HS-27A (cell line): ENCODE measurements around the gene RNF43.
"Not testable (repeated sequence)": the region's sequence is repeated elsewhere in the genome, so short reads cannot be mapped to it uniquely, and the experiment has no call there.

ENCODE experiments used
- DNase-seq: peaks from one replicate; pipeline ENCODE4 v3.0.0-alpha.2; 2012; ENCODE audit warnings: low read depth, missing footprints

The RNF43 gene

DNA sequence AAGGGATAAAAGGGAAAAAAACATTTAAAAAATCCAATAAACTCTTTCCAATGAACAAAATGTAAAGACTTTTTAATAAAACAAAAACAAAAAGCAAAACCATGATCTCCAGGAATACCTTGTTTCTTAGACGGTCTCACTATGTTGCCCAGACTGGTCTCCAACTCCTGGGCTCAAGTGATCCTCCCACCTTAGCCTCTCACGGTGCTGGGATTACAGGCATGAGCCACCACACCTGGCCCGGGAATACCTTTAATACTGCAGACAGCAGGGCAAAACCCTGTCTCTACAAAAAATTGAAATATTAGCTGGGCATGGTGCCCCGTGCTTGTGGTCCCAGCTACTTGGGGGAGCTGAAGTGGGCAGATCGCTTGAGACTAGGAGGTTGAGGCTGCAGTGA is 7.9 kb downstream of the RNF43 start:
- no peak for DNase-seq

- no peak for DNase-seq
These were observed 14.0 kb downstream of the RNF43 start for GRCh38 chr17:58403311-58403710.

DNA sequence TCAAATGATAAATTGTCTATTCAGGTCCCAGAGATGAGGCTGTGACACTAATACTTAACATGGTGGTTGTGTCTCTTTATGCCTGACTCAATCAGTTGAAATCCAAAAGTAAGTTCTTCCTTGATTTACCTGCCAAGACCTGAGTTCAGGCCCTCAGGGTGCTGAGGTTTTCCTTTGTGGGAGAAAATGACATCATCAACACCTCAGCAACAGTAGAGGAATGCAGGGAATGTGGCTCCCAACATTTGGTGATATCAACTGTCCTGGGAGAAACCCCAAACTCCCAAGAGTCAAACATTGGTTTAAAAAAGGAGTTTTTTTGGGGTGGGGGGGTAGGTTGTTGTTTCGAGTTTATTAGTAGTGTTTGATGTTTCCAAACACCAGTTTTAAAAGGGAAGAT is 14.7 kb downstream of the RNF43 start:
- peak; percentile 39 for DNase-seq

DNA sequence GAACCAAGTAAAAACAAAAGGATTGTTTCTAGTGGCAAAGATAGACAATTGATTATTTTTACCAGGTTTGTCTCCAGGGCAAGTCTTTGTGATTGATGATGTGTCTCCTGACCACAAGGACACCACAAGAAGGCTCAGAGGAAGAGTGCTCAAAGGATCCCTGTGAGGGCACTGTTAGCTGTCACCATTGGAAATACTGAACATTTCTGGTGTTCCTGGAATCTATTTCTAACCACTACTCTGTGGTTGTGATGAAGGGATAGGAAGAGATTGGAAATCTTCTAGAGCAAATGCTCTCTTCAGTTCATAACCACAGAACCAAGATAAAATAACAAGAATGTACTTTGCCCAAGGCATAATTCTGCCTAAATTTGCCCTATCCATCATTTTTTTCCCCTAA is 15.3 kb downstream of the RNF43 start:
- DNase-seq, result peak; percentile 26

DNA sequence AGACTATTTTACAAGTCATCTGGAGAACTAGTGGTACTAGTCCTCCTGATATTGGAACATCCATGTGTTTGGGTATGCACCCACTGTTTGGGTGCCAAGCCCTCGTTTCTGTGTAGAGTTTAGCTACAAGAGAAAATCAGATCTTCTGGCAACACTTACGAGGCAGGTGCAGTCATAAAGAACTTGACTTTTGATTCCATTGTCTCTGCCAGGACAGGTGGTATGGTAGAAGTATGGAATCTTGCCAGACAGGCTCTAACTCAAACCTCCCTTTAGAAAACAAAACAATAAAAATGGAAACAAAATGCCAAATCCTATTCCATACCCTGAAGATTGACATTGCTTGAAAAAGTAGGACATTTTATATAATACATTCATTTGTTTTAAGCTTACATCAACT is 16.0 kb downstream of the RNF43 start:
- no peak for DNase-seq

GRCh38 chr17:58400826-58401225 is 16.5 kb downstream of the RNF43 start:
- no peak for DNase-seq

DNA sequence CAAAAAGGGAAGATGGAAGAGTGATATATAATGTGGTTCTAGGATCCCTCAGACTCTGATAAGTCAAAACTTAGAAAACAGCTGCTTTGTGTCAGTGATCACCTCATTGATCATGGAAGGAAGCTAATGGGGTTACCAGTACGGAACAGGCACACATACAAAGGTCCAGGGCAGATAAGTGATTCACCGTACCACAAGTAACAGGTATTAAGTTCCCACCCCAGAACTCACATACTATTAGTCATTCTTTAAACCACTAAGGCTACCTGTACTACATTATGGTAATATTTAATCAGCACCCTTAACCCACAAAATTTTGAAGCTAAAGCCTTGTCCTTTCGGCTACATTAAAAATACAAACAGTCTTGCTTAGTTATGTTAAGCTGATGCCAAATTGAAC is 17.4 kb downstream of the RNF43 start:
- DNase-seq, result no peak

DNA sequence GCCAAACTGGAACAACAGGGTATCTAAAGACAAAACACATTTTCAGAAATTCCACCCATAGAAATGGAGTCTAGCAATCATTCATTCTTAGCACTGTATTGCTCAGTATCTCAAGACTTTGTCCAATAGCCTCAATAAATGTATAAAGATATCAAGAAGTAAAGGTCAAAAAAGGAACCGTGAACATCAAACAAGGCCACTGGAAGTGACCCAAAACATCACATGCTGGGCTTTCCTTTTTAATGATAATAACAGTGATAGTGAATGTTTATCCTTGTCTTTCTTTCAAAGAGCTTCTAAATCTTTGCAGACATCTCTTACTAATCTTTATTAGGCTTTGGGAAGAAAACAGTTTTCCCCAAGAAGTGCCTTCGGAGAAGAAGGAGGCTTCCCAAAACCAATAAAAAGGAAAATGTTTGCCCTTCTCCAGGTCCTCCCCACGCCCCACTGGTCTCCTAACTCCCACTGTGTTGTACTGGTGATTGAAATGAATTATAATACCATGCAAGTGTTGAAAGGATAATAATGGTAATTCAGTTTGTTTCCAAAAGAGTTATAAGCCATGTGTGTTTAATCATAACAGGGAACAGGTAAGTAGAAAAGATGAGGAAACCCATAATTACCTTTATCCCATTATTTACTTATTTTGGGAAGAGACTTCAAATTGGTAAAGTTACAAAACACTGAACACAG is 18.6 kb downstream of the RNF43 start:
- no peak for DNase-seq

DNA sequence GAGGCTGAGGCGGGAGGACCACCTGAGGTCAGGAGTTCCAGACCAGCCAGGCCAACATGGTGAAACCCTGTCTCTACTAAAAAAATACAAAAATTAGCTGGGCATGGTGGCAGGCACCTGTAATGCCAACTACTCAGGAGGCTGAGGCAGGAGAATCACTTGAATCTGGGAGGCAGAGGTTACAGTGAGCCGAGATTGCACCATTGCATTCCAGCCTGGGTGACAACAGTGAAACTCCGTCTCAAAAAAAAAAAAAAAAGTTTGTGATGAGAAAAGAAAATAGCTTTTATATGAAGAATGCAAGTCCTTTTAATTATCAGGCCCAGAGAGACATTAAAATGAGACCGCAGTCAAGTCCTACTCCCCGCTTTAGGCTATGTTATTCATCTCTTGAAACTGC is 19.9 kb downstream of the RNF43 start:
- not testable (repeated sequence) for DNase-seq

DNA sequence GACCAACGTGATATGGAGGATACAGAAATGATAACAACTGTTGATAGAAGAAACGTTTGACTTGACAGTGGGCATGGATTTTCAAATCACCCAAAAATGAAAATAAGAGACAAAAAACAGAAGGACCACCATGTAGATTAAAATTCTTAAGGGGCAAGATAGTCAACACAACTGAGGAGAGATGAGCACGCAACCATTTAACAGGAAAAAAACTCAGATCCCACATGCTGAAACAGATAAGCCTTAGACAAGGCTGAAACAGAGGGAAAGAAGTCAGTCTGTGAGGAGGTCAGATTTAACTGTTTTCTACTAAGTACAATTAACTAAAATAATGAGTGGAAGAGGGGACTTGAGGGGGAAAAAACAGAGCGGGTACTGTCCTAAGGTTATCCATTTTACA is 21.2 kb downstream of the RNF43 start:
- no peak for DNase-seq

- no peak for DNase-seq
These were observed 22.7 kb downstream of the RNF43 start for GRCh38 chr17:58394534-58395223.

- DNase-seq, result peak; percentile 67
These were observed 25.9 kb downstream of the RNF43 start for GRCh38 chr17:58391302-58391984.

DNA sequence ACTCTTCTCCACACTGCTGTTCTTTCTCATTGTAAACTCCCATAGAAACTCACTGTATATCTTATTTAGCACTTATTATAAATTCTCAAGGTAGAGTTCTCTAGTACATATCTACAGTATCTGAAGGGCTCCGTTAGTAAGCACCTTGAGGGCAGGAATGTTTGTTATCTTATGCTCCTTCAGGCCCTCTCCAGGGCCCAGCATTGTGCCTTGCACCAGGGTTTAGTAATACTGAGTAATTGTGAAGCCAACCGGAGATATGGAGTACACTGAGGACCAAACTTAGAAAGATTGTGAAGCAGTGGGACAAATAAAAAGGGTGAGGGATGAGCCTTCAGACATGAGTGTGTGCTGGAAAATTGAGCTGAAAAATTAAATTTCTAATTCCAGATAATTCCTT is 26.4 kb downstream of the RNF43 start:
- no peak for DNase-seq

GRCh38 chr17:58388302-58389190 is 28.8 kb downstream of the RNF43 start:
- no peak for DNase-seq

DNA sequence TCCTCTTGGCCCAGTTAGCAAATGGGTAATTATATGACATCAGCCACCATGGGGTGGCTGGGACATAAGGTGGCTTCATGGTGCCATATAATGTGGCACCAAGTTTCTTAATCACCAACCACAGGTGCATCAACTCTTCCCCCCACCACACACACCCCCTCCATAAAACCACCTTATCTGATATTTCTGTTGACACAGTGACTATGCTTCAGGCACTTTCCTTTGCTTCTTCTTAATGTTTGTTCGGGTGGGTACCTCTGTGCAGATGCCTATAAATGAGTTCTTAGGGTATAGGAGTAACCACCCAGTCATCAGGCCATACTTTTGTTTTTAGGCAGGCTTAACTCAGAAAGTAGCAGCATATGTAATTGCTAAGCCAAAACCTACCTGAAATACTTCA is 29.5 kb downstream of the RNF43 start:
- DNase-seq, result no peak

DNA sequence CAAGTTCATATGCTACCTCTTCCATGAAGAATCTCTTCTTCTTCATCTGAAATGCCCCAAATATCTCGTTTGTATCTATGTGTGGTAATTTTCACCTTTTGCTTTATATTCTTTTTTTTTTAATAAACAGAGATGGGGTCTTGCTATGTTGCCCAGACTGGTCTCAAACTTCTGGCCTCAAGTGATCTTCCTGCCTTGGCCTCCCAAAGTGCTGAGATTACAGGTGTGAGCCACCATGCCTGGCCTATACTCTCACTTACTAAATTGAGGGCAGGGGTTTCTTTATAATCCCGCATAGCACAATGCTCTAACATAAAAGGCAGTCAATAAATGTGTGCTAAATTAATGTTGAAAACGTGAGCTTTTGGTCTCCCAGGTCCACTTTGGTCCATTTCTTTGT is 30.6 kb downstream of the RNF43 start:
- DNase-seq, result no peak

GRCh38 chr17:58385359-58385899 is 31.9 kb downstream of the RNF43 start:
- DNase-seq, result no peak

- no peak for DNase-seq
These were observed 32.4 kb downstream of the RNF43 start for GRCh38 chr17:58384897-58385296.

DNA sequence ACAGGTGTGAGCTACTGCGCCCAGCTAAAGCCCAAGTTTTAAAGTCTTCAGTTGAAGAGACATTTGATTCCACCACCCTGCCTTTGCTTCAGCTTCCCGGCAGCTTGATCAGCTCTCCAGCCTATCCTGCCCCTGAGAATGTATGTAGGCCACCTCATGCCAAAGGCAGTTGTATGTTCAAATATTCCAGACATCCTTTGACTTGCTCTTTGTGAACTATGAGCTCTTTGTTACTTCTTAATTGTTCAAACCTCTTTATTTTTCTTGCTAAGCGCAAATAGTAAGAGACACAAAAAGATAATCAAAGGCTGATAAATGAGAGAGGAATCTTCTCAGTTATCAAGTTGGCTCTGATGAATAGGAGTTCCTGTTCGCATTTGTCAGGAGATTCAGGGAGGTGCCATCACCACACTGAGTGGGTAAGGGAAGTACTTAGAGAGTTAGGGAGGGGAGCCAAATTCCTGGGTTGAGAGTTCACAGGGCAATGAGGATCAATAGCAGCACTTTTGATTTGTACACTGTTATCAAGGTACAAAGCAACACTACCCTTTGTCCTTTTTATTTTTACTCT is 33.4 kb downstream of the RNF43 start:
- no peak for DNase-seq

- DNase-seq, result no peak
These were observed 34.5 kb downstream of the RNF43 start for GRCh38 chr17:58382872-58383242.

- no peak for DNase-seq
These were observed 35.0 kb downstream of the RNF43 start for GRCh38 chr17:58382108-58382871.
